SU-DHL-6 (cell line): ENCODE data around the gene USP6.
"Not testable (repeated sequence)": the region's sequence is repeated elsewhere in the genome, so short reads cannot be mapped to it uniquely, and the experiment has no call there.

Experiments used
- H2AFZ ChIP-seq: fragments of 200-600 bp; sonication (generic); 2 replicates; pipeline ENCODE4 v1.6.1; 2014; ENCODE audit warnings: low read depth, mild to moderate bottlenecking, moderate library complexity, mixed read lengths, antibody characterized with exemption, low read length; ENCODE audit not compliant: severe bottlenecking
- H3F3A ChIP-seq: fragments of 200-600 bp; shearing (Covaris generic); 2 replicates; pipeline ENCODE4 v1.6.0; 2016; ENCODE audit warnings: antibody characterized with exemption, mild to moderate bottlenecking; ENCODE audit not compliant: insufficient read depth
- H3K27ac ChIP-seq: fragments of 200-600 bp; sonication (generic); 2 replicates; pipeline ENCODE4 v1.5.1; 2016; ENCODE audit warnings: low read depth, mild to moderate bottlenecking, low read length, moderate library complexity, mixed read lengths
- H3K27me3 ChIP-seq: fragments of 200-600 bp; sonication (generic), shearing (Covaris generic); 2 replicates; pipeline ENCODE4 v1.6.0; 2014; ENCODE audit warnings: mild to moderate bottlenecking, low read length
- H3K36me3 ChIP-seq: fragments of 200-600 bp; sonication (generic); 2 replicates; pipeline ENCODE4 v1.6.1; 2014; ENCODE audit warnings: mild to moderate bottlenecking, low read length, mixed read lengths
- H3K4me2 ChIP-seq: fragments of 300-600, 200-600 bp; shearing (Covaris generic), sonication (generic); 2 replicates; pipeline ENCODE4 v1.6.0; 2014; ENCODE audit warnings: low read length, low read depth, mild to moderate bottlenecking; ENCODE audit not compliant: poor library complexity, severe bottlenecking
- H3K4me3 ChIP-seq: fragments of 200-600 bp; sonication (generic); 2 replicates; pipeline ENCODE4 v1.5.1; 2014; ENCODE audit warnings: antibody characterized with exemption, low read length, mild to moderate bottlenecking, mixed read lengths; ENCODE audit not compliant: insufficient read depth, poor library complexity, severe bottlenecking
- H3K79me2 ChIP-seq: fragments of 200-600 bp; sonication (generic); 2 replicates; pipeline ENCODE4 v1.6.1; 2014; ENCODE audit warnings: mild to moderate bottlenecking, low read length, moderate library complexity; ENCODE audit not compliant: insufficient read depth
- H3K9ac ChIP-seq: fragments of 200-600 bp; sonication (generic); 2 replicates; pipeline ENCODE4 v1.7.0; 2014; ENCODE audit warnings: mild to moderate bottlenecking, low read length
- H3K9me2 ChIP-seq: fragments of 200-600 bp; sonication (generic); replicated peaks from 2 replicates; pipeline ENCODE4 v1.6.1; 2014; ENCODE audit warnings: low read length; ENCODE audit not compliant: insufficient read depth
- H3K9me3 ChIP-seq: fragments of 200-600 bp; sonication (generic); 2 replicates; pipeline ENCODE4 v1.6.1; 2014; ENCODE audit warnings: low read length, mixed read lengths; ENCODE audit not compliant: insufficient read depth
- H4K20me1 ChIP-seq: fragments of 200-600 bp; sonication (generic); 2 replicates; pipeline ENCODE4 v1.6.1; 2014; ENCODE audit warnings: low read depth, mild to moderate bottlenecking, antibody characterized with exemption, low read length, moderate library complexity, mixed read lengths
- EZH2phosphoT487 ChIP-seq: fragments of 200-600 bp; sonication (generic), shearing (Covaris generic); conservative IDR thresholded peaks from 2 replicates; pipeline ENCODE4 v1.6.1; 2018; ENCODE audit warnings: mild to moderate bottlenecking, antibody characterized with exemption, low read length, moderate library complexity, mixed read lengths
- TF ChIP-seq, protein P1 (sequence below): fragments of 200-600 bp; sonication (generic); IDR thresholded peaks from one replicate; pipeline ENCODE4 v1.5.1; 2017; ENCODE audit warnings: antibody characterized with exemption, mild to moderate bottlenecking, low read length, moderate library complexity; ENCODE audit not compliant: insufficient read depth, poor library complexity, severe bottlenecking

The USP6 gene

DNA sequence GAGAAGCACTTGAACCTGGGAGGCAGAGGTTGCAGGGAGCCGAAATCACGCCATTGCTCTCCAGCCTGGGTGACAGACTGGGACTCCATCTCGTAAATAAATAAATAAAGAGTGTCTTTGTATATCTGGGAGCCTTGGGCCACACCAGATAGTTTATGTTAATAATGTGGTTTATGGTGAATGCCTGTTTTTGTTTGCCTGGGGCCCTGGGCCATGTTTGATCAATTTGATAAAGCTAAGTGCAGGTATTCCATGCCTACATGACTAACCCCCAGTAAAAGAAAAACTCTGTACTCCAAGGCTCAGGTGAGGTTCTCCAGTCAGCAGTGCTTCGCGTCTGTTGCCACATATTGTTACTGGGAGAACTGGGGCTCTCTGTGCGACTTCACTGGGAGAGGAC is 103.7 kb downstream of the USP6 start:
- no peaks in the 10 kb centered on the region for H3K9me2 ChIP-seq
- no peak overlapping the region for H2AFZ ChIP-seq
- H3K79me2 ChIP-seq: no peaks in the 10 kb centered on the region
- H3F3A ChIP-seq: peaks cover 22% of the 10 kb centered on the region
- H3K4me3 ChIP-seq: no peak overlapping the region
- no peak overlapping the region for H3K4me2 ChIP-seq
- H3K27ac ChIP-seq: peak overlapping the region; percentile 58; the same call in 1 of the 2 replicates
- no peaks in the 10 kb centered on the region for H4K20me1 ChIP-seq
- H3K27me3 ChIP-seq: no peaks in the 10 kb centered on the region
- H3K9me3 ChIP-seq: no peaks in the 10 kb centered on the region
- H3K36me3 ChIP-seq: no peaks in the 10 kb centered on the region
- TF ChIP-seq, protein P1, sequence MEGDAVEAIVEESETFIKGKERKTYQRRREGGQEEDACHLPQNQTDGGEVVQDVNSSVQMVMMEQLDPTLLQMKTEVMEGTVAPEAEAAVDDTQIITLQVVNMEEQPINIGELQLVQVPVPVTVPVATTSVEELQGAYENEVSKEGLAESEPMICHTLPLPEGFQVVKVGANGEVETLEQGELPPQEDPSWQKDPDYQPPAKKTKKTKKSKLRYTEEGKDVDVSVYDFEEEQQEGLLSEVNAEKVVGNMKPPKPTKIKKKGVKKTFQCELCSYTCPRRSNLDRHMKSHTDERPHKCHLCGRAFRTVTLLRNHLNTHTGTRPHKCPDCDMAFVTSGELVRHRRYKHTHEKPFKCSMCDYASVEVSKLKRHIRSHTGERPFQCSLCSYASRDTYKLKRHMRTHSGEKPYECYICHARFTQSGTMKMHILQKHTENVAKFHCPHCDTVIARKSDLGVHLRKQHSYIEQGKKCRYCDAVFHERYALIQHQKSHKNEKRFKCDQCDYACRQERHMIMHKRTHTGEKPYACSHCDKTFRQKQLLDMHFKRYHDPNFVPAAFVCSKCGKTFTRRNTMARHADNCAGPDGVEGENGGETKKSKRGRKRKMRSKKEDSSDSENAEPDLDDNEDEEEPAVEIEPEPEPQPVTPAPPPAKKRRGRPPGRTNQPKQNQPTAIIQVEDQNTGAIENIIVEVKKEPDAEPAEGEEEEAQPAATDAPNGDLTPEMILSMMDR: no peak
- TF ChIP-seq EZH2phosphoT487: no peak
- H3K9ac ChIP-seq: no peak overlapping the region

DNA sequence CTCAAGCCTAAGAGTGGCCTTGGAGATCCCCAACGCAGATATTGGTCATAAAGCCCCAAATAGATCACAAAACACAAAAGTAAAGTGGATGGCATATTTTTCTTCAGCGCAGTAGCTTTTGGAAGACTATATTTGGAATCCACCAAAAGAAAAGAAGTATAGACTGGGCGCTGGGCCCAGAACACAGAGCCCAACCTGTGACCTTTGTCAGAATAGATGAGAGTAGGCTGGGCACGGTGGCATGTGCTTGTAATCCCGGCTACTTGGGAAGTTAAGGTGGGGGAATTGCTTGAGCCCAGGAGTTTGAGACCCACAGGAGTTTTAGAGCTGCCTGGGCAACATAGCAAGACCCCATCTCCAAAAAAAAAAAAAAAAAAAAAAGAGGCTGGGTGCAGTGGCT is 104.2 kb downstream of the USP6 start:
- Histone ChIP-seq H3K9me2 (no peaks in the 10 kb centered on the region), H3K9me3 (no peaks in the 10 kb centered on the region), H4K20me1 (no peaks in the 10 kb centered on the region), H2AFZ (no peak overlapping the region), H3K9ac (no peak overlapping the region), H3F3A (peaks cover 22% of the 10 kb centered on the region), H3K27ac (peak overlapping the region; percentile 58; the same call in 1 of the 2 replicates), H3K4me3 (no peak overlapping the region), H3K4me2 (no peak overlapping the region), H3K27me3 (no peaks in the 10 kb centered on the region), H3K79me2 (no peaks in the 10 kb centered on the region), H3K36me3 (no peaks in the 10 kb centered on the region)
- TF ChIP-seq, protein P1: no peak
- TF ChIP-seq EZH2phosphoT487: no peak

DNA sequence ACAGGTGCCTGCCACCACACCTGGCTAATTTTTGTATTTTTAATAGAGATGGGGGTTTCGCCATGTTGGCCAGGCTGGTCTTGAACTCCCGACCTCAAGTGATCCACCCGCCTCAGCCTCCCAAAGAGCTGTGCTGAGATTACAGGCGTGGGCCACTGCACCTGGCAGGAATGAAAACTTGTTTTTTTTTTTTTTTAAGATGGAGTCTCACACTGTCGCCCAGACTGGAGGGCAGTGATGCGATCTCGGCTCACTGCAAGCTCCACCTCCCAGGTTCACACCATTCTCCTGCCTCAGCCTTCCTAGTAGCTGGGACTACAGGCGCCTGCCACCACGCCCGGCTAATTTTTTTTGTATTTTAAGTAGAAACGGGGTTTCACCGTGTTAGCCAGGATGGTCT is 106.1 kb downstream of the USP6 start:
- H3K4me3 ChIP-seq, H3K9me3 ChIP-seq, H4K20me1 ChIP-seq, H3K9me2 ChIP-seq, H3K27me3 ChIP-seq, H3K36me3 ChIP-seq, H3K79me2 ChIP-seq, H2AFZ ChIP-seq: not testable (repeated sequence)
- Histone ChIP-seq H3F3A (peaks cover 31% of the 10 kb centered on the region), H3K9ac (peak overlapping the region; percentile 26), H3K4me2 (peak overlapping the region; percentile 51), H3K27ac (peak overlapping the region; percentile 89)
